Measurements from ENCODE around the gene PHYHD1. TPM values are rescaled to one million over a fixed set of nuclear protein-coding genes. Genes with fewer than 3 reads are reported as not detected.

The PHYHD1 gene
- total RNA-seq, 1 experiment from 2014 or later, result 1.6 TPM

- H3K4me2 ChIP-seq (ENCODE audit: low read length), result peak overlapping the region; percentile 58
- H3K27me3 ChIP-seq (ENCODE audit: low read length), result no peaks in the 10 kb centered on the region
- BruUV-seq (replicated peaks), result no TSS peak
- peak overlapping the region; percentile 99 for H3K27ac ChIP-seq (ENCODE audit: low read length)
- H3K9me2 ChIP-seq (replicated peaks; ENCODE audit: low read length), result no peaks in the 10 kb centered on the region
- no peak for TF ChIP-seq EZH2 (IDR thresholded peaks at IDR 0.05; ENCODE audit: low read length, unreplicated experiment)
- TF ChIP-seq CTCF (conservative IDR thresholded peaks at IDR 0.05; ENCODE audit: low read depth, low read length), result no peak
- TF ChIP-seq EZH2phosphoT487 (IDR thresholded peaks at IDR 0.05; ENCODE audit: borderline replicate concordance, low read length), result no peak
- H3K4me1 ChIP-seq (ENCODE audit: insufficient read depth, low read length), result peaks cover 41% of the 10 kb centered on the region
- intact Hi-C loops (cut with micrococcal nuclease), result no loop called here
- no peaks in the 10 kb centered on the region for H3K9me3 ChIP-seq (ENCODE audit: low read length)
- ATAC-seq (peak; percentile 47), DNase-seq (peak; percentile 81)
- no peaks in the 10 kb centered on the region for H3F3A ChIP-seq (ENCODE audit: low read length, unreplicated experiment)
- H3K4me3 ChIP-seq (ENCODE audit: low read length), result no peak overlapping the region
- CTCF ChIA-PET, result no interaction called here
- peaks cover 59% of the 10 kb centered on the region for H3K79me2 ChIP-seq (ENCODE audit: low read length)
- POLR2A ChIA-PET (ENCODE audit: unreplicated experiment), result interaction anchor here (0.6 kb wide), 1 partner anchor 56 kb away, joined by 10 read pairs; no protein-coding TSS in a partner anchor
- no peak overlapping the region for H2AFZ ChIP-seq (ENCODE audit: low read length)
- peaks cover 27% of the 10 kb centered on the region for H3K36me3 ChIP-seq (ENCODE audit: low read depth, low read length)
- H3K9ac ChIP-seq (ENCODE audit: low read length), result peak overlapping the region; percentile 78
- no peaks in the 10 kb centered on the region for H4K20me1 ChIP-seq (ENCODE audit: low read length)
Observed at GRCh38 chr9:128911529-128912035, 9.2 kb upstream of the PHYHD1 start.

- Histone ChIP-seq H3K36me3 (ENCODE audit: low read depth, low read length) (peaks cover 27% of the 10 kb centered on the region), H3K9me2 (replicated peaks; ENCODE audit: low read length) (no peaks in the 10 kb centered on the region), H3K27me3 (ENCODE audit: low read length) (no peaks in the 10 kb centered on the region), H2AFZ (ENCODE audit: low read length) (no peak overlapping the region), H3K27ac (ENCODE audit: low read length) (peak overlapping the region; percentile 99), H3K79me2 (ENCODE audit: low read length) (peaks cover 55% of the 10 kb centered on the region), H3K9me3 (ENCODE audit: low read length) (no peaks in the 10 kb centered on the region), H4K20me1 (ENCODE audit: low read length) (no peaks in the 10 kb centered on the region), H3K4me1 (ENCODE audit: insufficient read depth, low read length) (peaks cover 48% of the 10 kb centered on the region), H3K4me2 (ENCODE audit: low read length) (peak overlapping the region; percentile 58), H3K4me3 (ENCODE audit: low read length) (no peak overlapping the region), H3F3A (ENCODE audit: low read length, unreplicated experiment) (no peaks in the 10 kb centered on the region), H3K9ac (ENCODE audit: low read length) (peak overlapping the region; percentile 78)
- DNase-seq (peak; percentile 95), ATAC-seq (peak; percentile 72)
- intact Hi-C loops (cut with micrococcal nuclease), result no loop called here
- TF ChIP-seq EZH2phosphoT487 (IDR thresholded peaks at IDR 0.05; ENCODE audit: borderline replicate concordance, low read length), result no peak
- no peak for TF ChIP-seq CTCF (conservative IDR thresholded peaks at IDR 0.05; ENCODE audit: low read depth, low read length)
- TF ChIP-seq EZH2 (IDR thresholded peaks at IDR 0.05; ENCODE audit: low read length, unreplicated experiment), result no peak
- no TSS peak for BruUV-seq (replicated peaks)
- CTCF ChIA-PET, result interaction anchor here (0.5 to 0.6 kb wide), 2 partner anchors 12 to 38 kb away, joined by 3 to 4 read pairs; no protein-coding TSS in a partner anchor
- POLR2A ChIA-PET (ENCODE audit: unreplicated experiment), result interaction anchor here (0.6 to 0.7 kb wide), 5 partner anchors 11 to 1331 kb away, joined by 3 to 10 read pairs (median 5); no protein-coding TSS in a partner anchor
Observed at GRCh38 chr9:128912270-128912853, 8.4 kb upstream of the PHYHD1 start.
